H1 (cell line): ENCODE results near the gene ATP1A1. TPM values are rescaled to one million over a fixed set of nuclear protein-coding genes. Genes with fewer than 3 reads are reported as not detected.

ENCODE experiments used
- CTCF ChIA-PET: fragments of 300-600 bp; sonication (Branson Sonifier 250); formaldehyde crosslinking; loops from one replicate; lab custom pipeline; 2021; ENCODE audit not compliant: partially characterized antibody; lab: Charles Lee
- POLR2A ChIA-PET: fragments of 300-600 bp; sonication (Branson Sonifier 250); formaldehyde crosslinking; loops from one replicate; lab custom pipeline; 2021; ENCODE audit warnings: inconsistent platforms; ENCODE audit not compliant: partially characterized antibody; lab: Charles Lee
- DNase-seq, 2 experiments: peaks; one replicate each; pipeline versions ENCODE4 v3.0.0 to v3.0.0-alpha.2; 2010 to 2022; ENCODE audit warnings: low spot score in 2 of 2, low read depth in 1 of 2, mixed read lengths in 1 of 2
- FAIRE-seq: peaks from 2 replicates; lab custom pipeline; 2011; peaks lifted over from hg19 to GRCh38; lab: Jason Lieb, UNC
- H2AFZ ChIP-seq: 2 replicates; pipeline ENCODE4 v1.8.1; 2012; ENCODE audit warnings: low read length, inconsistent platforms
- H2AK5ac ChIP-seq: 2 replicates; pipeline ENCODE4 v1.6.1; 2013; ENCODE audit warnings: low read depth, low read length
- H2BK120ac ChIP-seq: replicated peaks from 2 replicates; pipeline ENCODE3; 2013; ENCODE audit warnings: low read depth, low read length, inconsistent platforms
- H2BK12ac ChIP-seq: 2 replicates; pipeline ENCODE4 v1.6.1; 2013; ENCODE audit warnings: low read depth, low read length
- H2BK15ac ChIP-seq: 2 replicates; pipeline ENCODE4 v1.6.1; 2013; ENCODE audit warnings: low read length
- H2BK20ac ChIP-seq: 2 replicates; pipeline ENCODE4 v1.6.1; 2013; ENCODE audit warnings: low read length
- H2BK5ac ChIP-seq: 2 replicates; pipeline ENCODE4 v1.6.1; 2013; ENCODE audit warnings: low read depth, low read length
- H3K14ac ChIP-seq: 2 replicates; pipeline ENCODE4 v1.6.1; 2013; ENCODE audit warnings: inconsistent platforms; ENCODE audit not compliant: insufficient read length
- H3K18ac ChIP-seq: 2 replicates; pipeline ENCODE4 v1.6.1; 2013; ENCODE audit warnings: low read length; ENCODE audit errors: extremely low read depth
- H3K23ac ChIP-seq: 2 replicates; pipeline ENCODE4 v1.6.1; 2013; ENCODE audit warnings: inconsistent platforms; ENCODE audit not compliant: insufficient read length
- H3K23me2 ChIP-seq: 2 replicates; pipeline ENCODE4 v1.6.1; 2013; ENCODE audit warnings: low read depth, low read length
- H3K27ac ChIP-seq: 2 replicates; pipeline ENCODE4 v1.6.1; 2011; ENCODE audit warnings: low read depth, low read length, inconsistent platforms
- H3K27me3 ChIP-seq, 4 experiments: replicated peaks in 1 of 4; 1 replicate in 1 of 4; 2 replicates in 3 of 4; pipeline versions ENCODE4 v1.6.1 to v1.8.1; 2011 to 2013; ENCODE audit warnings: low read length in 3 of 4, mild to moderate bottlenecking in 3 of 4, inconsistent platforms in 2 of 4, mixed read lengths in 2 of 4, moderate library complexity in 1 of 4; ENCODE audit not compliant: control insufficient read depth in 3 of 4, insufficient read depth in 3 of 4; ENCODE audit errors: extremely low read depth in 1 of 4
- H3K36me3 ChIP-seq, 4 experiments: 2 replicates each; pipeline versions ENCODE4 v1.6.1 to v1.8.1; 2011 to 2013; ENCODE audit warnings: mild to moderate bottlenecking in 4 of 4, low read length in 3 of 4, moderate library complexity in 2 of 4, control low read depth in 1 of 4, inconsistent platforms in 1 of 4; ENCODE audit not compliant: insufficient read depth in 4 of 4, control insufficient read depth in 2 of 4
- H3K4ac ChIP-seq: replicated peaks from 2 replicates; pipeline ENCODE3; 2013; ENCODE audit warnings: low read length, low read depth, mixed read lengths, inconsistent platforms; ENCODE audit not compliant: insufficient read length
- H3K4me1 ChIP-seq, 4 experiments: replicated peaks in 1 of 4; 1 replicate in 1 of 4; 2 replicates in 3 of 4; pipeline versions ENCODE4 v1.6.1 to v1.8.1; 2011 to 2013; ENCODE audit warnings: low read length in 3 of 4, inconsistent platforms in 2 of 4, mixed read lengths in 1 of 4; ENCODE audit not compliant: insufficient read depth in 4 of 4, control insufficient read depth in 3 of 4
- H3K4me2 ChIP-seq, 2 experiments: 2 replicates each; pipeline versions ENCODE4 v1.6.1 to v1.8.1; 2011 to 2013; ENCODE audit warnings: low read depth in 2 of 2, low read length in 2 of 2, control low read depth in 1 of 2, inconsistent platforms in 1 of 2, mild to moderate bottlenecking in 1 of 2; ENCODE audit not compliant: insufficient read depth in 1 of 2
- H3K4me3 ChIP-seq, 4 experiments: fragments of 200-600, 300-600 bp in 1 of 4; sonication (generic), shearing (Covaris generic), sonication (Bioruptor Twin) in 1 of 4; 2 replicates each; pipeline versions ENCODE4 v1.5.1 to v1.8.1; 2011 to 2016; ENCODE audit warnings: low read length in 4 of 4, low read depth in 3 of 4, control low read depth in 2 of 4, inconsistent platforms in 2 of 4, mild to moderate bottlenecking in 2 of 4, mixed read lengths in 1 of 4, moderate library complexity in 1 of 4; ENCODE audit not compliant: insufficient read depth in 2 of 4; ENCODE audit errors: extremely low read depth in 1 of 4
- H3K56ac ChIP-seq: replicated peaks from 2 replicates; pipeline ENCODE3; 2013; ENCODE audit warnings: low read depth, mild to moderate bottlenecking, mixed read lengths, low read length, inconsistent platforms; ENCODE audit not compliant: insufficient read length
- H3K79me1 ChIP-seq: 2 replicates; pipeline ENCODE4 v1.6.1; 2013; ENCODE audit warnings: low read depth, low read length, control low read depth
- H3K79me2 ChIP-seq, 2 experiments: 2 replicates each; pipeline versions ENCODE4 v1.6.1 to v1.8.1; 2012 to 2013; ENCODE audit warnings: low read length in 2 of 2, mild to moderate bottlenecking in 2 of 2, inconsistent platforms in 1 of 2; ENCODE audit not compliant: insufficient read depth in 2 of 2, control insufficient read depth in 1 of 2
- H3K9ac ChIP-seq, 4 experiments: replicated peaks in 1 of 4; 1 replicate in 1 of 4; 2 replicates in 3 of 4; pipeline versions ENCODE4 v1.6.1 to v1.8.1; 2011 to 2013; ENCODE audit warnings: low read depth in 3 of 4, low read length in 3 of 4, control low read depth in 2 of 4, mild to moderate bottlenecking in 2 of 4, moderate library complexity in 2 of 4, inconsistent platforms in 1 of 4; ENCODE audit errors: extremely low read depth in 1 of 4
- H3K9me3 ChIP-seq, 2 experiments: 2 replicates each; pipeline versions ENCODE4 v1.6.1 to v1.8.1; 2012 to 2013; ENCODE audit warnings: mild to moderate bottlenecking in 2 of 2, moderate library complexity in 2 of 2, control low read depth in 1 of 2, inconsistent platforms in 1 of 2, low read depth in 1 of 2, low read length in 1 of 2, mixed read lengths in 1 of 2; ENCODE audit not compliant: insufficient read depth in 2 of 2
- H4K20me1 ChIP-seq, 2 experiments: replicated peaks in 1 of 2; 2 replicates each; pipeline versions ENCODE3 to v1.8.1; 2011 to 2013; ENCODE audit warnings: inconsistent platforms in 2 of 2, low read length in 2 of 2, mild to moderate bottlenecking in 1 of 2; ENCODE audit not compliant: insufficient read depth in 2 of 2, control insufficient read depth in 1 of 2
- H4K5ac ChIP-seq: 2 replicates; pipeline ENCODE4 v1.6.1; 2013; ENCODE audit warnings: low read length, low read depth, mixed read lengths, inconsistent platforms; ENCODE audit not compliant: insufficient read length
- H4K8ac ChIP-seq: 2 replicates; pipeline ENCODE4 v1.8.0; 2013; ENCODE audit warnings: mild to moderate bottlenecking, moderate library complexity, low read length, inconsistent platforms; ENCODE audit not compliant: insufficient read depth; ENCODE audit errors: extremely low read depth
- H4K91ac ChIP-seq: replicated peaks from 2 replicates; pipeline ENCODE3; 2013; ENCODE audit warnings: low read length, mixed read lengths, inconsistent platforms; ENCODE audit not compliant: insufficient read length
- BACH1 ChIP-seq: IDR thresholded peaks from 2 replicates; pipeline ENCODE4 v1.6.1; 2012; ENCODE audit warnings: low read length, improper control_type of control experiment
- BCL11A ChIP-seq, 2 experiments: IDR thresholded peaks; one replicate each; pipeline ENCODE4 v1.6.1; 2011; ENCODE audit warnings: low read depth in 2 of 2, low read length in 2 of 2, mild to moderate bottlenecking in 2 of 2
- BRCA1 ChIP-seq: IDR thresholded peaks from 2 replicates; pipeline ENCODE4 v1.6.1; 2012; ENCODE audit warnings: low read depth, low read length, improper control_type of control experiment
- EP300 ChIP-seq, 2 experiments: IDR thresholded peaks; 1 replicate in 1 of 2; 2 replicates in 1 of 2; pipeline ENCODE4 v1.6.1; 2011 to 2012; ENCODE audit warnings: low read depth in 2 of 2, low read length in 2 of 2, mild to moderate bottlenecking in 2 of 2, borderline replicate concordance in 1 of 2, inconsistent platforms in 1 of 2, moderate library complexity in 1 of 2
- HDAC2 ChIP-seq, 2 experiments: fragments of 300-600 bp in 1 of 2; sonication (generic) in 1 of 2; IDR thresholded peaks; 2 replicates each; pipeline ENCODE4 v1.6.1; 2011 to 2012; ENCODE audit warnings: low read depth in 2 of 2, low read length in 2 of 2, mild to moderate bottlenecking in 2 of 2, moderate library complexity in 2 of 2, borderline replicate concordance in 1 of 2, inconsistent platforms in 1 of 2
- JUND ChIP-seq: IDR thresholded peaks from 2 replicates; pipeline ENCODE4 v1.6.1; 2011; ENCODE audit warnings: mild to moderate bottlenecking, improper control_type of control experiment, low read length
- KDM4A ChIP-seq: IDR thresholded peaks from one replicate; pipeline ENCODE4 v1.7.1; 2012; ENCODE audit warnings: low read depth, mild to moderate bottlenecking, moderate library complexity, low read length, inconsistent platforms; ENCODE audit not compliant: severe bottlenecking
- POLR2A ChIP-seq, 2 experiments: IDR thresholded peaks; 1 replicate in 1 of 2; 2 replicates in 1 of 2; pipeline ENCODE4 v1.6.1; 2011; ENCODE audit warnings: low read depth in 2 of 2, low read length in 2 of 2, mild to moderate bottlenecking in 2 of 2; ENCODE audit errors: control extremely low read depth in 1 of 2
- RNF2 ChIP-seq: fragments of 200-900, 300-1000 bp; sonication (generic); IDR thresholded peaks from 2 replicates; pipeline ENCODE4 v1.7.1; 2016; ENCODE audit warnings: borderline replicate concordance, low read depth, mild to moderate bottlenecking, antibody characterized with exemption, low read length; ENCODE audit not compliant: poor library complexity, severe bottlenecking; ENCODE audit errors: missing control alignments
- SIN3A ChIP-seq, 2 experiments: IDR thresholded peaks in 1 of 2; conservative IDR thresholded peaks in 1 of 2; 2 replicates each; pipeline ENCODE4 v1.6.1; 2011 to 2012; ENCODE audit warnings: low read length in 2 of 2, improper control_type of control experiment in 1 of 2, low read depth in 1 of 2, mild to moderate bottlenecking in 1 of 2
- SIRT6 ChIP-seq: IDR thresholded peaks from one replicate; pipeline ENCODE4 v1.7.1; 2012; ENCODE audit warnings: low read length, inconsistent platforms
- SIX5 ChIP-seq: IDR thresholded peaks from 2 replicates; pipeline ENCODE4 v1.6.1; 2011; ENCODE audit warnings: mild to moderate bottlenecking, low read depth, low read length
- SP4 ChIP-seq: IDR thresholded peaks from 2 replicates; pipeline ENCODE4 v1.6.1; 2012; ENCODE audit warnings: low read length, inconsistent platforms
- SUZ12 ChIP-seq: fragments of 200-600 bp; sonication (generic); IDR thresholded peaks from 2 replicates; pipeline ENCODE4 v1.6.1; 2012; ENCODE audit warnings: mild to moderate bottlenecking, inconsistent platforms, low read length, moderate library complexity, mixed read lengths
- TCF12 ChIP-seq: IDR thresholded peaks from 2 replicates; pipeline ENCODE4 v1.6.1; 2011; ENCODE audit warnings: low read depth, mild to moderate bottlenecking, low read length
- WGBS, 2 experiments: shearing (Covaris generic) in 1 of 2; methylation state at CpG; one replicate each; pipeline versions ENCODE4 v1.1.6 to v1.1.7; 2013 to 2015; ENCODE audit warnings: low lambda C conversion rate in 2 of 2, mixed read lengths in 2 of 2, inconsistent platforms in 1 of 2, low coverage in 1 of 2, missing lambda C conversion rate in 1 of 2; ENCODE audit not compliant: insufficient replicate concordance in 2 of 2, insufficient coverage in 1 of 2, insufficient read length in 1 of 2; ENCODE audit errors: extremely low coverage in 1 of 2, missing lambda C conversion rate in 1 of 2; 5-methylcytosine and 5-hydroxymethylcytosine counted together
- polyA plus RNA-seq, 7 experiments: library from polyadenylated mRNA; depleted of rRNA in 3 of 7; stranded (reverse) in 5 of 7; unstranded in 2 of 7; fragments of >200 nt in 5 of 7; fragments of 200-250 nt in 2 of 7; gene quantifications; 1 replicate in 5 of 7; 2 replicates in 1 of 7; 4 replicates in 1 of 7; pipeline versions ENCODE4 v1.2.1 to v1.2.3, GENCODE V29; 2011 to 2013; ENCODE audit warnings: missing spikeins in 2 of 7, mixed read lengths in 2 of 7
- total RNA-seq: library from RNA; stranded (reverse); fragmentation: NEBNext Ultra II Directional; extraction: Animal tissue kit (Norgen Biotek cat#: 25700); gene quantifications from 2 replicates; pipeline ENCODE4 v1.2.1, GENCODE V29; 2021

The ATP1A1 gene
- total and polyA plus RNA-seq, 2 of the 8 experiments (the other 6 are each of a cell fraction or from before 2014, with no cell fraction given) = 222 to 325 TPM

DNA sequence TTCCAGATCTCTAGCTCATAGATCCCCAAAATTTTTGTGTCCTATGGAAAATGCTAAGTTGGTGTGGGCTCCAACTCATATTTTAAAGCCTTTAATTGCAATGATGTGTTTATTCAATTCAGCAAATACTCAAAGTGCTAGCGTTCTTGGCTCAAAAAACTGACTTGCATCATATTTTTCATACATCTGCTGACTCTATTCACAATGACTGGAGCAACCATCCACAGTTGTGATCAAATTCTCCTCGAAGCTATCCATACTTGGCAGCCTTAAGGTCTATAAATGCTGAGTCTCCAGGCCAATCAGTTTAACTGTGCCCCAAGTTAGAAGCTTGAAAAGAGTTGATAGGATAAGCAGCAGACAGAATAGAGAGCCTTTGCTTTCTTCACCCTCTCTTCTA is 2.9 kb upstream of the ATP1A1 start:
- Histone ChIP-seq H3K9ac (no peak overlapping the region), H2AK5ac (no peak overlapping the region), H3K36me3 (no peaks in the 10 kb centered on the region), H3K4me1 (peaks cover 0 to 10% (median 6%) of the 10 kb centered on the region in 4 experiments), H2BK20ac (no peak overlapping the region), H3K79me2 (peaks cover 7 to 14% of the 10 kb centered on the region in 2 experiments), H4K91ac (no peak overlapping the region), H3K27me3 (no peaks in the 10 kb centered on the region; a peak in 3 of 7 replicates), H3K27ac (no peak overlapping the region), H3K18ac (no peak overlapping the region), H3K23me2 (peaks cover 16% of the 10 kb centered on the region), H3K4ac (no peak overlapping the region), H3K79me1 (peaks cover 5% of the 10 kb centered on the region), H3K4me2 (no peak overlapping the region), H2AFZ (no peak overlapping the region), H3K14ac (no peak overlapping the region), H4K8ac (no peak overlapping the region), H3K9me3 (no peaks in the 10 kb centered on the region), H2BK15ac (no peak overlapping the region), H4K5ac (no peak overlapping the region), H3K56ac (no peak overlapping the region), H2BK5ac (no peak overlapping the region), H3K23ac (no peak overlapping the region), H4K20me1 (peaks cover 8 to 9% of the 10 kb centered on the region in 2 experiments), H3K4me3 (no peak overlapping the region), H2BK120ac (no peak overlapping the region), H2BK12ac (no peak overlapping the region)
- 94% methylated on average over 2 of the region's 2 CpGs; no CpG with 5 or more reads in 1 of the 2 experiments for WGBS, 2 experiments
- POLR2A ChIA-PET = no interaction called here
- DNase-seq (no peak), FAIRE-seq (no peak)
- CTCF ChIA-PET = interaction anchor here (1.0 to 1.9 kb wide), 3 partner anchors 11 to 231 kb away, joined by 3 to 8 read pairs (median 3); no protein-coding TSS in a partner anchor
- TF ChIP-seq SUZ12 (no peak), SIRT6 (no peak), BCL11A (IDR thresholded peaks at IDR 0.05; ENCODE audit: low read depth in 2 of 2, low read length in 2 of 2) (no peak), HDAC2 (IDR thresholded peaks at IDR 0.05; ENCODE audit: borderline replicate concordance in 1 of 2, low read depth in 2 of 2, low read length in 2 of 2) (no peak), TCF12 (no peak), SP4 (no peak), BACH1 (no peak), EP300 (IDR thresholded peaks at IDR 0.05; ENCODE audit: borderline replicate concordance in 1 of 2, low read depth in 2 of 2, low read length in 2 of 2) (no peak), SIX5 (no peak), JUND (no peak), SIN3A (conservative IDR thresholded peaks at IDR 0.05 in 1 of 2, IDR thresholded peaks at IDR 0.05 in 1 of 2; ENCODE audit: low read depth in 1 of 2, low read length in 2 of 2) (no peak), KDM4A (no peak), POLR2A (IDR thresholded peaks at IDR 0.05; ENCODE audit: control extremely low read depth in 1 of 2, low read depth in 2 of 2, low read length in 2 of 2) (no peak), BRCA1 (no peak), RNF2 (no peak)
